ENCODE results near the gene FNBP1L. TPM values are rescaled to one million over a fixed set of nuclear protein-coding genes. Genes with fewer than 3 reads are reported as not detected.

Gene FNBP1L
- total and polyA plus RNA-seq, 9 of the 15 experiments (the other 6 are each of a cell fraction or from before 2014, with no cell fraction given): 1.4 to 6.9 (median 5.9) TPM

- TF ChIP-seq CHD7 (IDR thresholded peaks at IDR 0.05; ENCODE audit: low read depth, low read length) (no peak), DPF2 (IDR thresholded peaks at IDR 0.05) (peak; percentile 74), ZFP1 (CRISPR knock-in tag; IDR thresholded peaks at IDR 0.05) (peak; percentile 82), MEF2A (IDR thresholded peaks at IDR 0.05; ENCODE audit: control insufficient read depth, low read depth, low read length) (0 out of 2 replicates have a peak, but pooled peaks have one; percentile 8), CREM (IDR thresholded peaks at IDR 0.05; ENCODE audit: low read depth) (0 out of 2 replicates have a peak, but pooled peaks have one; percentile 32), CBFA2T2 (conservative IDR thresholded peaks at IDR 0.05) (peak; percentile 81), ADNP (tag; IDR thresholded peaks at IDR 0.05) (no peak), ZNF695 (CRISPR knock-in tag; IDR thresholded peaks at IDR 0.05) (no peak), GTF2E2 (tag; IDR thresholded peaks at IDR 0.05) (0 out of 2 replicates have a peak, but pooled peaks have one; percentile 29), MEIS2 (IDR thresholded peaks at IDR 0.05; ENCODE audit: partially characterized antibody) (peak; percentile 28), TEAD4 (IDR thresholded peaks at IDR 0.05; ENCODE audit: low read length) (peak; percentile 90), TEAD4 (CRISPR knock-in tag; IDR thresholded peaks at IDR 0.05; ENCODE audit: borderline replicate concordance) (no peak), GABPA (tag; conservative IDR thresholded peaks at IDR 0.05; ENCODE audit: low read depth) (peak; percentile 35; the same call in 1 of the 2 replicates), MTA3 (IDR thresholded peaks at IDR 0.05; ENCODE audit: borderline replicate concordance) (peak; percentile 53), ZBTB26 (CRISPR knock-in tag; IDR thresholded peaks at IDR 0.05) (no peak), ZNF76 (CRISPR knock-in tag; IDR thresholded peaks at IDR 0.05; ENCODE audit: borderline replicate concordance) (no peak)
Measured at GRCh38 chr1:93446837-93447451, 974 bp upstream of the FNBP1L start (continued).
